Lung (tissue), 12 donors: Measurements from ENCODE around the gene CPT2. TPM values are rescaled to one million over a fixed set of nuclear protein-coding genes. Genes with fewer than 3 reads are reported as not detected.

Experiments used
- ATAC-seq: fragments of 200-7000 bp; cut with Tn5 transposase; one replicate; pipeline ENCODE4 v1.9.1; 2020; ENCODE audit warnings: moderate number of reproducible peaks; ENCODE audit not compliant: insufficient read depth, low FRiP score
- DNase-seq, 3 donors: peaks; one replicate each; pipeline ENCODE4 v3.0.0-alpha.2; 2013 to 2017
- H3K27ac ChIP-seq, 2 donors: one replicate each; pipeline ENCODE4 v1.5.1; 2013; ENCODE audit warnings: mild to moderate bottlenecking in 2 of 2, moderate library complexity in 2 of 2, control low read depth in 1 of 2, inconsistent platforms in 1 of 2, low read depth in 1 of 2, low read length in 1 of 2
- H3K27me3 ChIP-seq, 3 donors: one replicate each; pipeline ENCODE4 v1.5.1; 2013; ENCODE audit warnings: low read length in 2 of 3; ENCODE audit not compliant: control insufficient read depth in 3 of 3, insufficient read depth in 3 of 3
- H3K36me3 ChIP-seq, 4 donors: one replicate each; pipeline ENCODE4 v1.5.1; 2013; ENCODE audit warnings: low read length in 4 of 4, mild to moderate bottlenecking in 1 of 4, moderate library complexity in 1 of 4; ENCODE audit not compliant: control insufficient read depth in 4 of 4, insufficient read depth in 4 of 4
- H3K4me1 ChIP-seq, 5 donors: one replicate each; pipeline ENCODE4 v1.5.1; 2013; ENCODE audit warnings: low read length in 5 of 5, mild to moderate bottlenecking in 2 of 5, moderate library complexity in 1 of 5; ENCODE audit not compliant: control insufficient read depth in 5 of 5, insufficient read depth in 5 of 5
- H3K4me3 ChIP-seq: one replicate; pipeline ENCODE4 v1.5.1; 2013; ENCODE audit warnings: mild to moderate bottlenecking, control low read depth, moderate library complexity
- H3K9ac ChIP-seq, 2 donors: one replicate each; pipeline ENCODE4 v1.5.1; 2013; ENCODE audit warnings: low read length in 2 of 2, control low read depth in 1 of 2; ENCODE audit not compliant: insufficient read depth in 1 of 2
- H3K9me3 ChIP-seq, 4 donors: one replicate each; pipeline ENCODE4 v1.5.1; 2013; ENCODE audit warnings: low read length in 3 of 4, mild to moderate bottlenecking in 1 of 4, moderate library complexity in 1 of 4; ENCODE audit not compliant: control insufficient read depth in 4 of 4, insufficient read depth in 3 of 4
- CTCF ChIP-seq: IDR thresholded peaks from 2 replicates; pipeline ENCODE4 v1.5.1; 2012; ENCODE audit warnings: mild to moderate bottlenecking; ENCODE audit errors: control extremely low read depth, extremely low read depth
- WGBS, 2 donors: extraction: QIAGEN DNeasy Blood & Tissue Kit; methylation state at CpG; one replicate each; pipeline ENCODE4 v1.1.7; 2013; 5-methylcytosine and 5-hydroxymethylcytosine counted together
- polyA plus RNA-seq, 2 donors: library from polyadenylated mRNA; stranded (reverse); fragments of 200-250 nt; gene quantifications; one replicate each; pipeline ENCODE4 v1.2.1, GENCODE V29; 2013
- total RNA-seq, 2 donors: library from RNA; depleted of rRNA in 1 of 2; stranded (reverse); fragments of >200 nt in 1 of 2; gene quantifications; one replicate each; pipeline ENCODE4 v1.2.1, GENCODE V29; 2014 to 2021
- donor health status: control.
- donor health status: control.
- donor health status: Bipolar disorder and iron deficiency.
- donor health status: healthy.
- donor health status: DM: yes; HTN: yes; CAD: no.

The CPT2 gene
- total and polyA plus RNA-seq, 4 donors: 11.5 to 26.4 (median 18.7) TPM

- H3K27ac ChIP-seq: no peak overlapping the region
- DNase-seq (no peak), ATAC-seq (no peak)
- no peak overlapping the region for H3K9ac ChIP-seq
- H3K9me3 ChIP-seq: no peaks in the 10 kb centered on the region
- H3K36me3 ChIP-seq: no peaks in the 10 kb centered on the region
- H3K4me1 ChIP-seq: no peaks in the 10 kb centered on the region
- H3K4me3 ChIP-seq: no peak overlapping the region
- no peak for TF ChIP-seq CTCF
- WGBS, 2 donors: 78 to 85% methylated on average over 10 of the region's 10 CpGs
- no peaks in the 10 kb centered on the region for H3K27me3 ChIP-seq
These were observed 33.3 kb upstream of the CPT2 start for GRCh38 chr1:53163291-53163768.

- TF ChIP-seq CTCF: no peak
- H3K9ac ChIP-seq: no peak overlapping the region
- H3K4me1 ChIP-seq: no peaks in the 10 kb centered on the region
- no peak overlapping the region for H3K27ac ChIP-seq
- ATAC-seq (no peak), DNase-seq (no peak)
- WGBS, 2 donors: 80 to 87% methylated on average over 5 of the region's 5 CpGs
- no peaks in the 10 kb centered on the region for H3K9me3 ChIP-seq
- no peaks in the 10 kb centered on the region for H3K36me3 ChIP-seq
- H3K27me3 ChIP-seq: no peaks in the 10 kb centered on the region
- no peak overlapping the region for H3K4me3 ChIP-seq
These were observed 31.1 kb upstream of the CPT2 start for GRCh38 chr1:53165408-53165961.

- 78 to 87% methylated on average over 6 of the region's 6 CpGs for WGBS, 2 donors
These were observed 30.3 kb upstream of the CPT2 start for GRCh38 chr1:53166366-53166765.

More at GRCh38 chr1:53166366-53166765, 30.3 kb upstream of the CPT2 start:
- Histone ChIP-seq H3K4me1 (no peaks in the 10 kb centered on the region), H3K9ac (no peak overlapping the region), H3K9me3 (no peaks in the 10 kb centered on the region), H3K27ac (no peak overlapping the region), H3K4me3 (no peak overlapping the region), H3K36me3 (no peaks in the 10 kb centered on the region), H3K27me3 (no peaks in the 10 kb centered on the region)
- DNase-seq (no peak), ATAC-seq (no peak)
- TF ChIP-seq CTCF: no peak
